ENCODE data around the gene SEL1L3. TPM values are rescaled to one million over a fixed set of nuclear protein-coding genes. Genes with fewer than 3 reads are reported as not detected.

Gene SEL1L3
- total RNA-seq, 1 donor from 2014 or later, result 18.3 TPM

DNA sequence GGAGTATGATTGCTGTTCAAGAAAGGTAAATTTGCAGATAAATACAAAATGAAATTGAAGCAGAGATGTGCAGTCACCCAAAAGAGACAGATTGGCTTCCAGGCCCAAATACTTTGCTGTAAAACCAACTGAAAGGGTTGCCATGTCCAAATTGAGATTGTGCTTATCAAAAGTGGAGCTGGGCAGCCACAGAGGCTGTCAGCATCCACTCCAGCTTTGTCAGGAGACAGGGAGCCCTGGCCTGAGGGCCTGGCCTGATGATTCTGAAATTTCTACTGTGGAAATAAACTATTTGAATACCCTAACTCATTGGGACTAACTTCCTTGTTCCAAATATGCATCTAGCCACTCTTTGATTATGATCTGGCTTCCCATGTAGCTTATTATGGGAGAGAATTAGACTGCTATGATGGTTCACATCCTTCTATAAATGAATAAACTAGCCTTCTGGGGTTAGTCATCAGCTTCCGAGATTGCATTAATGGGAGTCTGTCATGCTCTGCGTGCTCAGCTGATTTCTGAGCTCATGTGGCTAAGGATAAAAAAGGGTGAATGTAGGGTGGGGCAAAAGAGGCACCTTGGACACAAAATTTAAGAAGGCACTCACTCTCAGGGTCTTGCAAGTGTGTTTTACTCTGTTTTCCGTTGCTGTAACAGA, 158.9 kb downstream of the SEL1L3 start:
- Histone ChIP-seq H3K36me3 (ENCODE audit: control insufficient read depth in 3 of 3, insufficient read depth in 3 of 3, low read length in 3 of 3) (no peaks in the 10 kb centered on the region), H3K4me3 (ENCODE audit: low read length in 3 of 3) (no peak overlapping the region), H3K4me1 (ENCODE audit: control insufficient read depth in 3 of 3, insufficient read depth in 3 of 3, low read length in 3 of 3) (no peaks in the 10 kb centered on the region), H3K27ac (ENCODE audit: low read depth, low read length) (no peak overlapping the region), H3K9ac (ENCODE audit: low read depth in 1 of 3, low read length in 3 of 3) (no peak overlapping the region), H3K27me3 (ENCODE audit: control insufficient read depth in 3 of 3, insufficient read depth in 3 of 3, low read length in 3 of 3) (no peaks in the 10 kb centered on the region), H3K9me3 (ENCODE audit: control insufficient read depth in 3 of 3, low read length in 3 of 3) (no peaks in the 10 kb centered on the region)

DNA sequence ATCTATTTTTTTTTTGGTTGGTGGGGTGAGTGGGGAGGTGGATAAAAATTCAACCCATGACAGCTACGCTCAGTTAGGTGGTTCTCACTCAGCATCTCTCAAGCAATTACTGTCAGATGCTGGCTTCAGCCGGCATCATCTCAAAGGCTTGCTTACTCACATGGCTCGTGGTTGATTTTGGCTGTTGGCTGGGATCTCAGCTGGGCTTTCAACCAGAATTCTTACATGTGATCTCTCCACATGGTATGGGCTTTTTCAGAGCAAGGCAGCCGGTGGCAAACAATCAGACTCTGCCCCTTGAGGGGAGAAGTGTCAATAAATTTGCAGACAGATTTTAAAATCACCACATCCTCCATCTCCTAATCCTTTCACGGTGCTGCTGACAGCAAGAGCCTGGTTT, 159.9 kb downstream of the SEL1L3 start:
- Histone ChIP-seq H3K27ac (ENCODE audit: low read depth, low read length) (no peak overlapping the region), H3K9me3 (ENCODE audit: control insufficient read depth in 3 of 3, low read length in 3 of 3) (no peaks in the 10 kb centered on the region), H3K27me3 (ENCODE audit: control insufficient read depth in 3 of 3, insufficient read depth in 3 of 3, low read length in 3 of 3) (no peaks in the 10 kb centered on the region), H3K4me3 (ENCODE audit: low read length in 3 of 3) (no peak overlapping the region), H3K9ac (ENCODE audit: low read depth in 1 of 3, low read length in 3 of 3) (no peak overlapping the region), H3K36me3 (ENCODE audit: control insufficient read depth in 3 of 3, insufficient read depth in 3 of 3, low read length in 3 of 3) (no peaks in the 10 kb centered on the region), H3K4me1 (ENCODE audit: control insufficient read depth in 3 of 3, insufficient read depth in 3 of 3, low read length in 3 of 3) (no peaks in the 10 kb centered on the region)

DNA sequence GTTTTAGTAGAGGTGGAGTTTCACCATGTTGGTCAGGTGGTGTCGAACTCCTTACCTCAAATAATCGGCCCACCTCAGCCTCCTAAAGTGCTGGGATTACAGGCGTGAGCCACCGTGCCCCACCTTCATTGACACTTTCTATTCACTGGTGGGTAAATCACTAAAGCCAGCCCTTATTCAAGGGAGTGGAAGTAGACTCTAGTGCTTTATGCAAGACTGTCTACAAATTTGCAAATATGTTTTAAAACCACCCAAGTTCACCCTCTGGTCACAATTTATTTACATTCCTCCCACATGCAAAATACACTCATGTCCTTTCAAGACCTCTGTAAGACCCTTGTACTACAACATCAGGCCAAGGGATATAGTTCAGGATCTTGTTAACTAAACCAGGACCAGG, 162.1 kb downstream of the SEL1L3 start:
- Histone ChIP-seq H3K9ac (ENCODE audit: low read depth in 1 of 3, low read length in 3 of 3) (no peak overlapping the region), H3K4me3 (ENCODE audit: low read length in 3 of 3) (no peak overlapping the region), H3K27ac (ENCODE audit: low read depth, low read length) (no peak overlapping the region), H3K27me3 (ENCODE audit: control insufficient read depth in 3 of 3, insufficient read depth in 3 of 3, low read length in 3 of 3) (no peaks in the 10 kb centered on the region), H3K9me3 (ENCODE audit: control insufficient read depth in 3 of 3, low read length in 3 of 3) (no peaks in the 10 kb centered on the region), H3K4me1 (ENCODE audit: control insufficient read depth in 3 of 3, insufficient read depth in 3 of 3, low read length in 3 of 3) (no peaks in the 10 kb centered on the region), H3K36me3 (ENCODE audit: control insufficient read depth in 3 of 3, insufficient read depth in 3 of 3, low read length in 3 of 3) (no peaks in the 10 kb centered on the region)

DNA sequence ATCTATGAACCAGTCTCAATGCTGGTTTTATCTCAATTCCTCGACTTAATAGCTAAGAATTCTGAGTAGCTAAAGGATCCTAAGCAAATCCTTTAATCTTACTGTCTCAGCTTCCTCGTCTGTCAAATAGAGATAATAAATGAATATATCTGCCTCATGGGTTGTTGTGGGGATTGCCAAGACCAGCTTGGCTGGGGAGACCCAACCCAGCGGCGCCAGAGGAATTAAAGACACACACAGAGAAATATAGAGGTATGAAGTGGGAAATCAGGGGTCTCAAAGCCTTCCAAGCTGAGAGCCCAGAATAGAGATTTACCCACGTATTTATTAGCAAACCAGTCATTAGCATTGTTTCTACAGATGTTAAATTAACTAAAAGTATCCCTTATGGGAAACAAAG, 165.3 kb downstream of the SEL1L3 start:
- H3K9ac ChIP-seq (ENCODE audit: low read depth in 1 of 3, low read length in 3 of 3), result no peak overlapping the region
- no peak overlapping the region for H3K27ac ChIP-seq (ENCODE audit: low read depth, low read length)
- H3K4me1 ChIP-seq (ENCODE audit: control insufficient read depth in 3 of 3, insufficient read depth in 3 of 3, low read length in 3 of 3), result no peaks in the 10 kb centered on the region
- H3K9me3 ChIP-seq (ENCODE audit: control insufficient read depth in 3 of 3, low read length in 3 of 3), result no peaks in the 10 kb centered on the region
- no peaks in the 10 kb centered on the region for H3K27me3 ChIP-seq (ENCODE audit: control insufficient read depth in 3 of 3, insufficient read depth in 3 of 3, low read length in 3 of 3)
- no peak overlapping the region for H3K4me3 ChIP-seq (ENCODE audit: low read length in 3 of 3)
- no peaks in the 10 kb centered on the region for H3K36me3 ChIP-seq (ENCODE audit: control insufficient read depth in 3 of 3, insufficient read depth in 3 of 3, low read length in 3 of 3)

Small RNAs within 50 kb of the gene (small RNA-seq; reads per million reads assigned to genes)
- gene MTND4LP22, result not detected

Other genes starting within 250 kb of the SEL1L3 start
- not detected for gene SLC34A2, start 207.1 kb downstream of the SEL1L3 start, total RNA-seq
- gene SMIM20, start 51.2 kb upstream of the SEL1L3 start, total RNA-seq, result 27.1 TPM

All from skeletal muscle tissue (tissue), 5 donors.